Naive thymus-derived CD8-positive, alpha-beta T cell (primary cell): ENCODE measurements around the gene FAM163A. TPM values are rescaled to one million over a fixed set of nuclear protein-coding genes. Genes with fewer than 3 reads are reported as not detected.
A peak's percentile ranks its signal among the peaks of the same experiment; 100 is the strongest.
"Not testable (repeated sequence)": the region's sequence is repeated elsewhere in the genome, so short reads cannot be mapped to it uniquely, and the experiment has no call there.

ENCODE experiments used
- ATAC-seq, 2 donors: fragments of 150-1000 bp; cut with Tn5 transposase in 1 of 2; sonication (Bioruptor Pico), chemical (Tn5 transposase) in 1 of 2; 1 replicate in 1 of 2; 2 replicates in 1 of 2; pipeline ENCODE4 v1.10.0; 2021; ENCODE audit warnings: mild to moderate bottlenecking in 2 of 2, moderate library complexity in 2 of 2
- POLR2A ChIA-PET: fragments of 350-600 bp; sonication (Branson Sonifier 250); formaldehyde crosslinking; loops from one replicate; lab custom pipeline; 2021; ENCODE audit warnings: antibody characterized with exemption; lab: Charles Lee
- DNase-seq, 10 donors: peaks; one replicate each; pipeline versions ENCODE4 v3.0.0 to v3.0.0-alpha.2; 2020 to 2022
- H3K27ac Mint-ChIP-seq, 10 donors: one replicate each; pipeline ENCODE4 v1.8.0; 2020 to 2022; ENCODE audit warnings: mild to moderate bottlenecking in 10 of 10, mixed read lengths in 10 of 10, moderate library complexity in 4 of 10, inconsistent platforms in 1 of 10
- H3K27me3 Mint-ChIP-seq, 5 donors: one replicate each; pipeline ENCODE4 v1.8.0; 2021 to 2022; ENCODE audit warnings: mixed read lengths in 5 of 5
- H3K36me3 Mint-ChIP-seq, 3 donors: one replicate each; pipeline ENCODE4 v1.8.0; 2020 to 2022; ENCODE audit warnings: mixed read lengths in 3 of 3, mild to moderate bottlenecking in 2 of 3, inconsistent platforms in 1 of 3
- H3K4me1 Mint-ChIP-seq, 4 donors: one replicate each; pipeline ENCODE4 v1.8.0; 2021 to 2022; ENCODE audit warnings: mixed read lengths in 4 of 4
- H3K4me3 Mint-ChIP-seq, 10 donors: one replicate each; pipeline ENCODE4 v1.8.0; 2020 to 2022; ENCODE audit warnings: mild to moderate bottlenecking in 10 of 10, mixed read lengths in 10 of 10, moderate library complexity in 6 of 10, inconsistent platforms in 1 of 10
- H3K9me3 Mint-ChIP-seq, 9 donors: one replicate each; pipeline ENCODE4 v1.8.0; 2020 to 2022; ENCODE audit warnings: mixed read lengths in 9 of 9, mild to moderate bottlenecking in 3 of 9, inconsistent platforms in 1 of 9, moderate library complexity in 1 of 9
- polyA plus RNA-seq, 3 donors: library from polyadenylated mRNA; unstranded; fragments of 300-500 nt; fragmentation: Illumina TruSeq; gene quantifications; one replicate each; pipeline ENCODE4 v1.2.3, GENCODE V29; 2021
- total RNA-seq, 8 experiments: library from RNA in 2 of 8; stranded (reverse) in 2 of 8; gene quantifications; one replicate each; pipeline ENCODE4 v1.2.3 and lab custom pipeline; 2021 to 2026

Gene FAM163A
- total and polyA plus RNA-seq, 5 experiments from 2014 or later = not detected

DNA sequence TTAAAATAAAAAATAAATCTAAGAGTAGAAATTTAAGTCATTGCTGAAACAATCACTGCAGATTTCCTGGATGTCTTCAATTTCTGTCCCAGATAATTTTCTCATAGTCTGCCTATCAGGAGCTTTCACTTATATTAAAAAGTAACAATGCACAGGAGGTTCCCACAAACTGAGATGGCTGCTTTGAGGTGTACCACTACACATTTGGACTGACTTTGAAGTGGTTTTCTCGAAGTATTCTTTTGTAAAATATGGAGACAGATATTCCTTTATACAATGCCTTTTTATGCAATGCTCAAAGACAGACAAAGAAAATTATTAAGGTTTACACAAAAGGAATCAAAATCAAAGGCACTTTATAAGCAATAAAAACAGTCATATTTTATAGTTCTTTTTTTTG, 110.0 kb downstream of the FAM163A start:
- POLR2A ChIA-PET = no interaction called here
- peaks cover 0 to 81% (median 29%) of the 10 kb centered on the region in 3 donors for H3K36me3 Mint-ChIP-seq
- no peak for ATAC-seq
- H3K27me3 Mint-ChIP-seq = no peaks in the 10 kb centered on the region
- H3K9me3 Mint-ChIP-seq = no peaks in the 10 kb centered on the region
- H3K27ac Mint-ChIP-seq = no peak overlapping the region
- no peak for DNase-seq
- H3K4me1 Mint-ChIP-seq = peaks cover 0 to 4% (median 2%) of the 10 kb centered on the region in 4 donors
- H3K4me3 Mint-ChIP-seq = no peak overlapping the region

DNA sequence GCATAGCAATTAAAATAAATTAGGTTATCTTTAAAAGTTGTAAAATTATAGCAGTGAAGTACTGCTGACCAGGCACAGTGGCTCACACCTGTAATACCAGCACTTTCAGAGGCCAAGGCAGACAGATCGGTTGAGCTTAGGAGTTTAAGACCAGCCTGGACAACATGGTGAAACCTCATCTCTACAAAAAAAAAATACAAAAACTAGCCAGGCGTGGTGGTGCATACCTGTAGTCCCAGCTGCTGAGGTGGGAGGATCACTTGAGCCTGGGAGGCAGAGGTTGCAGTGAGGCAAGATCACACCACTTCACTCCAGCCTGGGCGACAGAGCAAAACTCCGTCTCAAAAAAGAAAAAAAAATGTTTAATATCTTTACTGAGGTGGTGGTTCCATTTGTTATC, 112.7 kb downstream of the FAM163A start:
- POLR2A ChIA-PET, DNase-seq, H3K9me3 Mint-ChIP-seq, H3K27me3 Mint-ChIP-seq, ATAC-seq, H3K27ac Mint-ChIP-seq, H3K4me3 Mint-ChIP-seq: not testable (repeated sequence)
- Mint-ChIP-seq H3K36me3 (peaks cover 0 to 64% (median 16%) of the 10 kb centered on the region in 3 donors), H3K4me1 (peaks cover 4 to 12% (median 5%) of the 10 kb centered on the region in 4 donors)

DNA sequence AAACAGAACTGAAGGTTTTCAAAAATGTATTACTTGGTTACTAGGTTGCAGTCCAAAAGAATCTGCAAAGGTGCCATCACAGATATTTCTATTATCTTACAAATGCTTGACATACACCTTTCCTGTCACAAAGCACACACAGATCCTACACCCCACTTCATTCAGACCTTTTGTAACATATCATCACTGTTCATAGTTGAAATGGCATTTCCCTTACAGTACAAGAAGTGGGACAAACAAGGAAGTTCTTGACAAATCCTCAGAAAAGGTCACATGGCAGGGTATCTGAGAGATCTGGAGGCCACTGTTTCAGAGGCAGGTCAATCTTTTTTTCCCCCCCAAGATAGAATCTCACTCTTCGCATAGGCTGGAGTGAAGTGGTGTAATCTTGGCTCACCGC, 113.2 kb downstream of the FAM163A start:
- Mint-ChIP-seq H3K4me1 (peaks cover 3 to 14% (median 4%) of the 10 kb centered on the region in 4 donors), H3K9me3 (no peaks in the 10 kb centered on the region), H3K36me3 (peaks cover 0 to 62% (median 13%) of the 10 kb centered on the region in 3 donors), H3K27me3 (no peaks in the 10 kb centered on the region), H3K27ac (peak overlapping the region in 2 of 10 donors; percentile 33 to 75), H3K4me3 (no peak overlapping the region)
- POLR2A ChIA-PET = no interaction called here
- ATAC-seq (no peak), DNase-seq (no peak)

DNA sequence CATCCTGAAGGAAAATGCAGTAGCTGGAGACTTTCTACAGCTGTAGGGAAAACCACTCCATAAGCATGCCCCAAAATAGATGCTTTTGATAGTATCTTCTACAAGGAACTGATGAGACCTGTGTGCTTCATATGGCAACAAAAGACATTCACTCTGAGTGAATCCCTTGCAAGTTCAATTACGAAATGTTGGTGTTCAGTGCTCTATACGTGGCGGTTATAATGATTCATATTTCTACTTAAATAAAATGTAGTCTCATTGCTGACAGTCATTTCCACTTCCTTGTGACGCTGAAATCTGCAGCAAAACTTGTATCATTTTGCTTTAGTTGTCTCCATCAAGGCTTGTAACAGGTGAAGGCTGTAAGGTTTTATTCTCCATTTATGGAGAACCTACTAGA, 113.9 kb downstream of the FAM163A start:
- H3K36me3 Mint-ChIP-seq = peaks cover 0 to 61% (median 12%) of the 10 kb centered on the region in 3 donors
- H3K4me1 Mint-ChIP-seq = peaks cover 3 to 14% (median 4%) of the 10 kb centered on the region in 4 donors
- no peaks in the 10 kb centered on the region for H3K9me3 Mint-ChIP-seq
- ATAC-seq (no peak), DNase-seq (no peak)
- no peak overlapping the region for H3K4me3 Mint-ChIP-seq
- POLR2A ChIA-PET = no interaction called here
- no peaks in the 10 kb centered on the region for H3K27me3 Mint-ChIP-seq
- H3K27ac Mint-ChIP-seq = peak overlapping the region in 2 of 10 donors; percentile 24 to 46

DNA sequence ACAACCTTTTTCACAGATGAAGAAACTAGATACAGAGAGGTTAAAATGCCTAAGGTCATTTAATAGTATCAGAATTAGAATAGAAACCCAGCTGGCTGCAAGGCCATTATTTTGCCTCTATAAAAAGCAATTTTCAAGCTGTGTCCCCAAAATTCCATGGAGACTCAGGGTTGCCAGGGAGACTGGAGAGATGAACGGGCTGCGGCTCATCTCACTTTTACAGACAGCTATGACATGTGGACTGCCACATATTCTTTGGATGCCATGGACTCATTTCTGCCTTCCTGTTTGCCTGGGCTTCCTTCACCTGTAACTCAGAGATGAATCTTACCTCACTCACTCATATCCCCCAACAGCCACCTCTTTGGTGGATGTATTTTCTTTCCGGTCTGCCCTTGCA, 117.6 kb downstream of the FAM163A start:
- H3K36me3 Mint-ChIP-seq = peaks cover 0 to 63% (median 7%) of the 10 kb centered on the region in 3 donors
- DNase-seq (no peak), ATAC-seq (no peak)
- H3K27ac Mint-ChIP-seq = no peak overlapping the region
- H3K27me3 Mint-ChIP-seq = no peaks in the 10 kb centered on the region
- H3K4me1 Mint-ChIP-seq = peaks cover 0 to 14% (median 4%) of the 10 kb centered on the region in 4 donors
- H3K9me3 Mint-ChIP-seq = no peaks in the 10 kb centered on the region
- H3K4me3 Mint-ChIP-seq = peak overlapping the region in 1 of 10 donors; percentile 20
- POLR2A ChIA-PET = no interaction called here

DNA sequence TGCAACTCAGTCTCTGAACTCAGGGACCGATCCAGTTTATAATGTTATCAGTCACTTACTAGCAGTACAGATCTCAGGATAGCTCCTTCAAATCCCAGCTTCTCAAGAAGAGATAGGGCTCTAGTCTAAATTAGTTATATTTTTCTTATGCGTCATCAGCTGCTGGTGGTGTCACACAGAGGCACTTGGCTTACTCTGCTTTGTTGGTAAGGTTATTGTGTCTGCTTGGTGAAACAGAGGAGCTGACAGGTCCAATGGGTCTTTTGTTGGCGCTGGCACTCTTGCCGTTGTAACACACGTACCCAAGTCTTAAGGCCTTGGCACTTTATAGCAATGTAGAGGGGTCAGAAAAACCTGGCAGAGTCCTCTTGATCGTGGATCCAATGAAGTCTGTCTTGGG, 122.3 kb downstream of the FAM163A start:
- no peaks in the 10 kb centered on the region for H3K27me3 Mint-ChIP-seq
- H3K36me3 Mint-ChIP-seq = peaks cover 0 to 70% (median 8%) of the 10 kb centered on the region in 3 donors
- ATAC-seq = no peak
- H3K9me3 Mint-ChIP-seq = no peaks in the 10 kb centered on the region
- no peak for DNase-seq
- no peak overlapping the region for H3K4me3 Mint-ChIP-seq
- H3K27ac Mint-ChIP-seq = peak overlapping the region in 2 of 10 donors; percentile 25 to 58
- H3K4me1 Mint-ChIP-seq = peaks cover 7 to 17% (median 9%) of the 10 kb centered on the region in 4 donors
- POLR2A ChIA-PET = interaction anchor here (2.9 kb wide), 1 partner anchor 17 kb away, joined by 12 read pairs; the partner anchor contains the start of gene TOR1AIP1

Other genes with a start within 250 kb of the FAM163A start
- gene NPHS2, start 167.3 kb upstream of the FAM163A start, total RNA-seq = not detected
- gene NPHS2, start 167.3 kb upstream of the FAM163A start, polyA plus RNA-seq = not detected
- gene TDRD5, start 151.5 kb upstream of the FAM163A start, total RNA-seq = not detected
- gene TDRD5, start 151.5 kb upstream of the FAM163A start, polyA plus RNA-seq = not detected
- gene TOR1AIP2, start 134.5 kb downstream of the FAM163A start, total RNA-seq = 10 to 100 TPM; 52.0 to 52.8 TPM
- 10 to 100 TPM in 2 of 3 donors, 1 to 10 TPM in 1; 7.6 to 12.5 (median 12.5) TPM for gene TOR1AIP2, start 134.5 kb downstream of the FAM163A start, polyA plus RNA-seq
- 10 to 100 TPM; 51.6 to 56.5 TPM for gene TOR1AIP1, start 139.0 kb downstream of the FAM163A start, total RNA-seq
- 10 to 100 TPM; 46.9 to 63.0 (median 55.1) TPM for gene TOR1AIP1, start 139.0 kb downstream of the FAM163A start, polyA plus RNA-seq
- 10 to 100 TPM; 85.3 to 86.6 TPM for gene CEP350, start 211.5 kb downstream of the FAM163A start, total RNA-seq
- 10 to 100 TPM; 20.2 to 52.0 (median 31.8) TPM for gene CEP350, start 211.5 kb downstream of the FAM163A start, polyA plus RNA-seq